GM10248 (cell line): ENCODE measurements around the gene STAB2.

Experiments used
- CTCF ChIA-PET: fragments of 300-600 bp; sonication (Branson Sonifier 250); formaldehyde crosslinking; extraction: SDS; loops from one replicate; lab custom pipeline; 2021; ENCODE audit warnings: antibody characterized with exemption; lab: Yijun Ruan, JAX
- POLR2A ChIA-PET: fragments of 350-650 bp; sonication (Branson Sonifier 250); formaldehyde crosslinking; extraction: SDS; loops from one replicate; lab custom pipeline; 2020; ENCODE audit warnings: antibody characterized with exemption; lab: Yijun Ruan, JAX
- DNase-seq: peaks from one replicate; pipeline ENCODE4 v3.0.0; 2012; ENCODE audit errors: extremely low spot score
- TF ChIP-seq, protein P1 (sequence below): IDR thresholded peaks from 2 replicates; pipeline ENCODE4 v1.5.1; 2012; ENCODE audit warnings: mild to moderate bottlenecking, low read depth; ENCODE audit errors: extremely low read depth, missing control alignments, control extremely low read depth

STAB2 gene

DNA sequence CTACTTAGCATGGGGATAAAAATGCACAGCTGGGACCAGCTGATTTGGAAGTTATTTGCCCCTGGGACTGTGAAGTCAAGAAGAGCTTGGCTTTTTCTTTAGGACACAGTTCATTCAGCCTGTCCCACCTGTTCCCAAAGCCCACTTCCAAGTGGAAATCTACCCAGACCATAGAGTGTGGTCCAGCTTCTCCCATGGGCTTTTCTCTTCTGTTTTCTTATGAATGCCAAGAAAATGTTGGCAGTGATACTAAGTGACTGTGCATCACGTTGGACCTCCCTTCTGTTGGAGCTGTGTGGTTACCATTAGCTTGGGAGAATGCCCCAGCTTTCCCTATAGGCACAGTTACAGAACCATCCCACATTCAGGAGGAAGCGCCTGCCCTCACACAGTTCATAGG is 164.5 kb downstream of the STAB2 start:
- ChIA-PET CTCF (interaction anchor here (1.0 kb wide), 1 partner anchor 21 kb away, joined by 3 read pairs; no protein-coding TSS in a partner anchor), POLR2A (no interaction called here)
- DNase-seq, result no peak
- TF ChIP-seq, protein P1, sequence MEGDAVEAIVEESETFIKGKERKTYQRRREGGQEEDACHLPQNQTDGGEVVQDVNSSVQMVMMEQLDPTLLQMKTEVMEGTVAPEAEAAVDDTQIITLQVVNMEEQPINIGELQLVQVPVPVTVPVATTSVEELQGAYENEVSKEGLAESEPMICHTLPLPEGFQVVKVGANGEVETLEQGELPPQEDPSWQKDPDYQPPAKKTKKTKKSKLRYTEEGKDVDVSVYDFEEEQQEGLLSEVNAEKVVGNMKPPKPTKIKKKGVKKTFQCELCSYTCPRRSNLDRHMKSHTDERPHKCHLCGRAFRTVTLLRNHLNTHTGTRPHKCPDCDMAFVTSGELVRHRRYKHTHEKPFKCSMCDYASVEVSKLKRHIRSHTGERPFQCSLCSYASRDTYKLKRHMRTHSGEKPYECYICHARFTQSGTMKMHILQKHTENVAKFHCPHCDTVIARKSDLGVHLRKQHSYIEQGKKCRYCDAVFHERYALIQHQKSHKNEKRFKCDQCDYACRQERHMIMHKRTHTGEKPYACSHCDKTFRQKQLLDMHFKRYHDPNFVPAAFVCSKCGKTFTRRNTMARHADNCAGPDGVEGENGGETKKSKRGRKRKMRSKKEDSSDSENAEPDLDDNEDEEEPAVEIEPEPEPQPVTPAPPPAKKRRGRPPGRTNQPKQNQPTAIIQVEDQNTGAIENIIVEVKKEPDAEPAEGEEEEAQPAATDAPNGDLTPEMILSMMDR, result no peak

DNA sequence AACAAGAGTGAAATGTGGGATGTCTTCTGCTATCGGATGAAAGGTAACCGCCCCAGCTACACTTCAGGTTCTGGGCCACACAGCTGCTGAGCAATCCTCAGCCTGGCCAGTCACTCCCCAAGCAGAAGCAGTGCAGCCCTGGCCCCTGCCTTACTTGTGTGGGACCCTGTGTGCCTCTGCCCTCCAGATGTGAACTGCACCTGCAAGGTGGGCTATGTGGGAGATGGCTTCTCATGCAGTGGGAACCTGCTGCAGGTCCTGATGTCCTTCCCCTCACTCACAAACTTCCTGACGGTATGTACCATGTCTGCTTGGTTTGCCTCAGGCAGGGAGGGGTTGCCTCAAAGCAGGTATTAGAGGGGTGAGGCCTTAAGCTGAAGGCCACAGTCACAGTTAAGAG is 168.4 kb downstream of the STAB2 start:
- POLR2A ChIA-PET, result no interaction called here
- no peak for DNase-seq
- TF ChIP-seq, protein P1, result no peak
- CTCF ChIA-PET, result no interaction called here

DNA sequence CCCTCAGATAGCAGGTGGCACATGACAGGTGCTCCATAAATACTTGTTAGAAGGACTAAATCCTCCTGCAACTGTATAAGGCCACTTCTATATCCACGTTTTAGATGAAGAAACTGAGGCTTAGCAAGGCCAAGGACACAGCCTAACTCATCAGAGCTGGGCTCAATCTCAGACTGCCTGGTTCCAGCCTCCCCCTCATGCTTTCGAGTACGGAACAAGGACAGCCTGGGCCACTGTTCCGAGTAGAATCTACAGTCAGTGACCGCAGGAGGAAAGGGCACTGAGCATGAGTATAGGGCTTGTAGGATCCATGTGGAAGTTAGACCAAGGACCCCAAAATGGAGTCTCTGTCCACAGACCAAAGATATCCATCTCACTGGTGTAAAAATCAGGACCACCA is 169.4 kb downstream of the STAB2 start:
- ChIA-PET CTCF (interaction anchor here (1.5 kb wide), 1 partner anchor 17 kb away, joined by 3 read pairs; no protein-coding TSS in a partner anchor), POLR2A (no interaction called here)
- TF ChIP-seq, protein P1, result no peak
- DNase-seq, result no peak

DNA sequence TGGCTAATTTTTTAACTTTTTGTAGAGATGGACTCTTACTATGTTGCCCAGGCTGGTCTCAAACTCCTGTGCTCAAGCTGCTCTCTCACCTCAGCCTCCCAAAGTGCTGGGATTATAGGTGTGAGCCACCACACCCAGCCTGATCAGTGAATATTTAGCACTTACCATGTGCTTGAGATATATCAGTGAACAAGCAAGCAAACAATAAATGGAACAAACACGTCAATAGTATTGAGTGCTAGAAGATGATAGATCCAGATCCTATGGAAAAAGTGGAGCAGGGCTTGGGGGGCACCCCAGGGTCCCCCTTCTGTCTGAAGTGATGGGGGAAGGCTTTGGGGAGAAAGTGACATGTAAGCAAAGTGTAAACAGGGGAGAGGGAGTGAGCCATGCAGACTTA is 170.2 kb downstream of the STAB2 start:
- POLR2A ChIA-PET, result no interaction called here
- DNase-seq, result no peak
- CTCF ChIA-PET, result interaction anchor here (1.5 kb wide), 1 partner anchor 18 kb away, joined by 3 read pairs; no protein-coding TSS in a partner anchor
- TF ChIP-seq, protein P1, result no peak

DNA sequence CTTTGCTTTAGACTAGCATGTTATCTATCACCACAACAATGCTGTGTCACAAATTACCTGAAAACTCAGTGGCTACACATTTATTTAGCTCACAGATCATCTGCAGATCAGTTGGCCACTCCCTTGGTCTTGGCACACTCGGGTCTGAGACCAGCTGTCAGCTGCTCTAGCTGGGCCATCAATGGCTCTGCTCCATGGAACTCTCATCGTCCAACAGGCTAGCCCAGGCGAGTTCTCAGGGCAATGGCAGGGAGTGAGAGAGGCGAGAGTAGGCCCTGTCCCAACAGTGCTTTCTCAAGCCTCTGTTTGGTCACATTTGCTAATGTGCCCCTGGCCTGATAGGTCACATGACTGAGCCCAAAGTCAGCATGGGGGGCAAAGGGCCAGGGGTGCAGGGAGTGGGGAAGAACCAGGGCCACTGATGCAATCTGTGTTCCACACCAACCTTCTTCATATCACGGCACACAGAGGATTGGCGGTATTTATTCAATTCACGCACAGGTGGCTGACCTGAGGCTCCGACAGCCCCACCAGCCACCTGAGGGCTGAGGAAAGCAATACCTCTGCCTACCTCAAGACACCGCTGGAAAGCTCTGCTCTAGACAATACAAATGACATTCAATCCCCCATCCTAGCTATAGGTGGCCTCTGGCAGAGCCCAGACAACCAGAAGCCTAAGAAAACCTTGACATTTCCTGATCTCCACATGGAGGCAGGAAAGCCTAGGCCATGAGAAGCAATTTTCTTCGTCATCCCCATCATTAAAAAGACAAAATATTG is 171.4 kb downstream of the STAB2 start:
- ChIA-PET CTCF (no interaction called here), POLR2A (no interaction called here)
- no peak for DNase-seq
- TF ChIP-seq, protein P1, result no peak

DNA sequence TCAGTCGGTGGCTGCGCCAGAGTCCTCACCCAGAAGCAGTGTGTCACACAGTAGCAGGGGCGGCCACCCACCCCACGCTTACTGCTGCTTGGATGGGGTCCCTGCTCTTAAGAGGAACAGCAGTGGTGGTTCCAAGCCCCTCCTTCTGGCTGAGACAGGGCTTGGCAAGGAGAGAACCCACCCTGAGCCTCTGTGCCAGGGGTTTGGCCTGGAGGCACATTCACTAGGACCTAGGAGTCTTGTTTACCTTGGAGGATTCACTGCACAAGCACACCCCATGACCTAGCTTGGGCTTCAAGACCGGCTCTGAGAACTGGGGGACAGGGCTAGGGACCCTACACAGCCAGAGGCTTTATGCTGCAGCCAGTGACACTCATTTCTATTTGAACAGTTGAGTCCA is 175.4 kb downstream of the STAB2 start:
- POLR2A ChIA-PET, result no interaction called here
- TF ChIP-seq, protein P1, result no peak
- CTCF ChIA-PET, result no interaction called here
- DNase-seq, result no peak
